Measurements from ENCODE around the gene PRKN.

PRKN gene

DNA sequence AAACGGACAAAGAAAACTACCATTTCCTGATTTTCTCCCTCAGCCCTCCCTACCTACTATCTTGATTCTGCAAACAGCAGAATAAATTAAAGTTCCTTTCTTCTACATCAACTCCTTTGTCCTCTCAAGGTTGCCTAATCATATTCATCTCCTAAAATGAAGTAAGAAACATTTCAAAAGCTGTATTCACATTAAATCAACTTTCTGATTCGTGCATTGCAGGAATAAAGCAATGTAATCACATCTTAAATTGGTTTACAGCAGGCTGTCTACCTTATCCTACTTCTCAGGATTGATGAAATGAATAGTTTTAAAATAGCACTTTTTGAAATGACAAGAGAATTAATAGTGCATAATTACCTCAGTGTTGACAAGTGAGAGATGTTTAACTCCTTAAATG lies 25.1 kb downstream of the PRKN start:
- Mint-ChIP-seq H3K27ac (no peak overlapping the region), H3K4me1 (peaks cover 16% of the 10 kb centered on the region), H3K36me3 (ENCODE audit: low read depth) (no peaks in the 10 kb centered on the region), H3K9me3 (no peaks in the 10 kb centered on the region), H3K4me3 (no peak overlapping the region), H3K27me3 (ENCODE audit: low read depth, poor library complexity) (no peaks in the 10 kb centered on the region)
- TF ChIP-seq, protein P1, sequence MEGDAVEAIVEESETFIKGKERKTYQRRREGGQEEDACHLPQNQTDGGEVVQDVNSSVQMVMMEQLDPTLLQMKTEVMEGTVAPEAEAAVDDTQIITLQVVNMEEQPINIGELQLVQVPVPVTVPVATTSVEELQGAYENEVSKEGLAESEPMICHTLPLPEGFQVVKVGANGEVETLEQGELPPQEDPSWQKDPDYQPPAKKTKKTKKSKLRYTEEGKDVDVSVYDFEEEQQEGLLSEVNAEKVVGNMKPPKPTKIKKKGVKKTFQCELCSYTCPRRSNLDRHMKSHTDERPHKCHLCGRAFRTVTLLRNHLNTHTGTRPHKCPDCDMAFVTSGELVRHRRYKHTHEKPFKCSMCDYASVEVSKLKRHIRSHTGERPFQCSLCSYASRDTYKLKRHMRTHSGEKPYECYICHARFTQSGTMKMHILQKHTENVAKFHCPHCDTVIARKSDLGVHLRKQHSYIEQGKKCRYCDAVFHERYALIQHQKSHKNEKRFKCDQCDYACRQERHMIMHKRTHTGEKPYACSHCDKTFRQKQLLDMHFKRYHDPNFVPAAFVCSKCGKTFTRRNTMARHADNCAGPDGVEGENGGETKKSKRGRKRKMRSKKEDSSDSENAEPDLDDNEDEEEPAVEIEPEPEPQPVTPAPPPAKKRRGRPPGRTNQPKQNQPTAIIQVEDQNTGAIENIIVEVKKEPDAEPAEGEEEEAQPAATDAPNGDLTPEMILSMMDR (IDR thresholded peaks at IDR 0.05), result no peak
- no peak for DNase-seq

DNA sequence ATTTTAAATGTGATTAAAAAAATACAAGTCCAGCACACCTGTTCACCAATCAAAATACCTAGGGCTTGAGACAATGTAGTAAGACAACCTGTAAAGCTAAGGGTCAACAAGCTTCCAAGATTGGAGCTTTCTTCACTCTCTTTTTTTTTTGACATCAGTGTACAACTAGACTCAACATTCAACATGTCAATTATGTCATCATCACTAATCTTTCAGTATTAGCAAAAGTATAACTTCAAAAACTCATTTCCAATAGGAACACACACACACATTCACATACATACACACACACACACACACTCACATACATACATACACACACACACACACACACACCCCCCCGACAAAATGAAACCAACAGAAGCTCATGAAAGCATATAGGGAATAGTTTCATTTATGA lies 26.0 kb downstream of the PRKN start:
- H3K4me3 Mint-ChIP-seq, result no peak overlapping the region
- no peaks in the 10 kb centered on the region for H3K27me3 Mint-ChIP-seq (ENCODE audit: low read depth, poor library complexity)

DNA sequence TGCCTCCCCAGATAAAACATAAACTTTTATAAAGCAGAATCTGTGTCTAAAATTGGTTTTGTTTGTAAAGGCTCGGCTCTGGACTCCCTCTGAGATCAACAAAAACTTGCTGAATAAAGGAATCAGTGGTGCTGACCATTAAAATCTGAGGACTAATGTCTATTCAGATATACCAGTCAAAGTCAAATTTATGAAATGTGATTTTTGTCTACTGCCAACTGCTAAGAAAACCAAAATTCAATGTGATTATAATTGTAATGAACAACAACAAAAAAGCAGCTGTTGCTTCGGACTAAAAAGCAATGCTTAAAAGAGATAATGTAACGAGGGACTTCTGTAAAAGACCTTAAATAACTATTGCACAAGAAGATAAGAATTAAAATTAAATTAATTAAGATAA lies 26.6 kb downstream of the PRKN start:
- Mint-ChIP-seq H3K27me3 (ENCODE audit: low read depth, poor library complexity) (no peaks in the 10 kb centered on the region), H3K36me3 (ENCODE audit: low read depth) (no peaks in the 10 kb centered on the region), H3K27ac (no peak overlapping the region), H3K9me3 (no peaks in the 10 kb centered on the region), H3K4me1 (peaks cover 9% of the 10 kb centered on the region), H3K4me3 (no peak overlapping the region)
- DNase-seq, result no peak
- TF ChIP-seq, protein P1 (IDR thresholded peaks at IDR 0.05), result no peak

More for the DNA sequence above, 26.0 kb downstream of the PRKN start:
- H3K27ac Mint-ChIP-seq, result no peak overlapping the region
- H3K9me3 Mint-ChIP-seq, result no peaks in the 10 kb centered on the region
- peaks cover 15% of the 10 kb centered on the region for H3K4me1 Mint-ChIP-seq
- TF ChIP-seq, protein P1 (IDR thresholded peaks at IDR 0.05), result no peak
- no peak for DNase-seq
- H3K36me3 Mint-ChIP-seq (ENCODE audit: low read depth), result no peaks in the 10 kb centered on the region

DNA sequence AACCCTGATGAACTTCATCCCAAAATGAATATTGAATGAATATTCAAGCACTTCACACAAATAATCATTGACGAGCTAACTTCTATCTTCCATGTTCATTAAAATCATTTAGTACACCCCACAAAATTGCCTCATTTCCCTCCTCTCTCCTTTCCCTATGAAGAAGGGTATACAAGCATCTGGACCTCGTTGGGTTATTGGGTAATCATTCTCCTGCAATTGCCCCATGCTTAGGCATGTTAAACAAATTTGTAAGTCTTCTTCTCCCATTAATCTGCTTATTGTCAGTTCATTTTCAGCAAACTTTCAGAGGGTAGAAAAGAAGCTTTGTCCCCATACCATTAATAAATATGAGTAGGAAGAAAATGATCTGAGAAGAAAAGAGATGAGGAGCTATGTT lies 27.6 kb downstream of the PRKN start:
- Mint-ChIP-seq H3K9me3 (no peaks in the 10 kb centered on the region), H3K36me3 (ENCODE audit: low read depth) (no peaks in the 10 kb centered on the region), H3K4me3 (no peak overlapping the region), H3K27ac (no peak overlapping the region), H3K4me1 (peaks cover 5% of the 10 kb centered on the region), H3K27me3 (ENCODE audit: low read depth, poor library complexity) (no peaks in the 10 kb centered on the region)
- no peak for DNase-seq
- TF ChIP-seq, protein P1 (IDR thresholded peaks at IDR 0.05), result no peak

DNA sequence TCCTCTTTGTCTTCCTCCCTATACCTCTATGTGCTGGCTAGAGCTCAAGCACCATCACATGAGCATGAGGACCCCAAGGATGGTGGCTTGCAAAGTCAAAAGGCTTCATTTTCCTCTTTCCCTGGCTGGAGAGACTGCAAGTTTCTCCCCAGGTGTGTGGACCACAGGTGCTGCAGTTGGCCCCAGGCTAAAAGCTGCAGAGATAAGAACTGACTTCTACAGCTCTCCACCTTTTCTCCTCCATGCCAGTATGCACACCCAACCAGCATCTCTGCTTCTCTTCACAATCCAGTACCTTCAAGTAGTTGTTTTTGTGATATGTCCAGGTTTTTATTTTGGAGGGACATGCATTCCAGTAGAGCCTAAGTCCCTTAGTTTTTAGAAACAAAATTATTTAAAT lies 29.1 kb downstream of the PRKN start:
- Mint-ChIP-seq H3K27me3 (ENCODE audit: low read depth, poor library complexity) (peaks cover 5% of the 10 kb centered on the region), H3K9me3 (no peaks in the 10 kb centered on the region), H3K4me1 (peaks cover 1% of the 10 kb centered on the region), H3K36me3 (ENCODE audit: low read depth) (no peaks in the 10 kb centered on the region), H3K27ac (no peak overlapping the region), H3K4me3 (no peak overlapping the region)
- no peak for DNase-seq
- TF ChIP-seq, protein P1 (IDR thresholded peaks at IDR 0.05), result no peak

DNA sequence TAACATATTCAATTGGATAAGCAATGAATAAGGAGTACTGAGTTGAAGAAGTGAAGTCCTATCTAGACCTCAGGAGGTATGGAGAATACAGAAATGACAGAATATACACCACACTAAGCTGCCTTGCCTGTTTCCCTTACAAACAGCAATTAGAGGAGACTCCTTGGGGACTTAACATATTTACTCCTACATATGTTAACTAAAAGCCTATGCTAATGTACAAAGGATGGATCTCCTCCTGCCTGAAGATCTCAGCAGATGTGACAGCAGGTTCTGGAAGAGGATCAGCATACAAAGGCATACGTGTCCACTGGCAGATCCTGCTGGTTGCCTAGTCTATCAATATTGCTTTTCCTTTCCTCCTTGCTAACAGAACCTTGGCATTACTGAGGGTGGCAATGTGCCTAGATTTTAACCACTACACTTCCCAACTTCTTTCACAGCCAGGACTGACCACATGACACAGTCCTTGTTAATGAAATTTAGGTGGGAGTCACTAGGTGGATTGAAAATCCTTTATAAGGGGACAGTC lies 29.6 kb downstream of the PRKN start:
- DNase-seq, result no peak
- H3K36me3 Mint-ChIP-seq (ENCODE audit: low read depth), result no peaks in the 10 kb centered on the region
- H3K9me3 Mint-ChIP-seq, result no peaks in the 10 kb centered on the region
- H3K27ac Mint-ChIP-seq, result no peak overlapping the region
- TF ChIP-seq, protein P1 (IDR thresholded peaks at IDR 0.05), result no peak
- H3K4me1 Mint-ChIP-seq, result peaks cover under 1% of the 10 kb centered on the region
- no peak overlapping the region for H3K4me3 Mint-ChIP-seq
- H3K27me3 Mint-ChIP-seq (ENCODE audit: low read depth, poor library complexity), result peaks cover 6% of the 10 kb centered on the region

All from nephron progenitor cell (in vitro differentiated cells).